IPS-15b (cell line): ENCODE measurements around the gene PKD1L1.

Experiments used
- H3K27me3 ChIP-seq: one replicate; pipeline ENCODE4 v1.6.1; 2013; ENCODE audit warnings: low read length; ENCODE audit not compliant: control insufficient read depth, insufficient read depth
- H3K36me3 ChIP-seq: one replicate; pipeline ENCODE4 v1.6.1; 2013; ENCODE audit warnings: low read length; ENCODE audit not compliant: control insufficient read depth, insufficient read depth
- H3K4me1 ChIP-seq: one replicate; pipeline ENCODE4 v1.6.1; 2013; ENCODE audit warnings: mild to moderate bottlenecking, low read length; ENCODE audit not compliant: control insufficient read depth, insufficient read depth
- H3K4me3 ChIP-seq: one replicate; pipeline ENCODE4 v1.5.1; 2013; ENCODE audit warnings: low read depth, low read length
- H3K9ac ChIP-seq: one replicate; pipeline ENCODE4 v1.6.1; 2013; ENCODE audit warnings: low read depth, mild to moderate bottlenecking, low read length
- H3K9me3 ChIP-seq: one replicate; pipeline ENCODE4 v1.6.1; 2013; ENCODE audit warnings: mild to moderate bottlenecking, low read length; ENCODE audit not compliant: control insufficient read depth, insufficient read depth

PKD1L1 gene

DNA sequence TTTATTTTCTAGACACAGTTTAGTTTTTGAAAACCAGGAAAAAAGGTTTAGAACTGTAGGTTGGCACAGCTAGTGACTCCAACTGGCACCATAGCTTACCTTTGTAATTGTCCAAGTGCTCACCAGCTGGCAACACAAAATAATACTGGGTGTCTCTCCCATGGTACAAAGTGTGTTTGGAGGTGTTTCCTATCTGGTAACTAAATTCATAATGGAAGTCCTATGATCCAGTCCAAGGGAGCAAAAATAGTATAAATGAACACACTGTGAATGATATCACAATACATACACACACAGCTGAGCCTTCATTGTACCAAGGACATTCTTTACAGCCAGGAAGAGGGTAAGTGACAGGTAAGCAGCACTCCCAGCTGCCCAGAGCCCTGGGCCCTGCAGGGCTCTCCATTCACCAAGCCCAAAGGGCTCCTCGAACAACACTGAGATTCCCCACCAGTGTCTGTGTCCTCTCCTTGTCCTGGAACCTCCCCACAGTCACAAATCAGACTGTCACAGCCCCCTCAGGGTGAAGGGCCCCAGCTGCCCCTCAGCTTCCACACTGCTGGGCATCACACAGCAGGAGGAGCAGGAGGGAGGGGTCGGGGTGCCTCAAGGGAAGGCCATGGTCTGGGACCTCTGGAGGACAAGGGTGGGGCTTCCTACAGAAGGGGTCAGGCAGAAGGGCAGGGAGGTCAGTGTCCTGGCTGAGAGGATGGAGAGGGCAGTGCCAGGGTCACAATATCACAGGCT is 72.1 kb downstream of the PKD1L1 start:
- Histone ChIP-seq H3K9ac (no peak overlapping the region), H3K36me3 (no peaks in the 10 kb centered on the region), H3K27me3 (no peaks in the 10 kb centered on the region), H3K4me1 (no peaks in the 10 kb centered on the region), H3K9me3 (no peaks in the 10 kb centered on the region), H3K4me3 (no peak overlapping the region)

DNA sequence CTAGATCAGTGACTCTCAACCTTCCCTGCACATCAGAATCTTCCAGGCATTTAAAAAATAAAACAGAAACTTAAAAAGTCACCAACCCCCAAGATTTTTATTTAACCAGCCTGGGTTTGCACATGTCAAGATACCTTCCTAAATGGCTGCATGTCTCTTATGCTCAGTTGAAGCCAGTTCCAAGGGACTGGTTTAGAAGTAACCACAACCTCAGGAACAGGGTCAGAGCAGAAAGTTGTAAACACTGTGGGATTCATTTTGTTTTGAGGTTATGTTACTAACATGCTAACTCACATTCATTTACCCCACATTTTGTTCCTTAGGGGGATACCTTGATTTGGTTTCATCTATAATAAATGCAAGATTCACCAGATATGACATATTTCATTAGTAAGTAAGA is 72.9 kb downstream of the PKD1L1 start:
- no peaks in the 10 kb centered on the region for H3K9me3 ChIP-seq
- H3K4me3 ChIP-seq, result no peak overlapping the region
- no peaks in the 10 kb centered on the region for H3K27me3 ChIP-seq
- no peak overlapping the region for H3K9ac ChIP-seq
- no peaks in the 10 kb centered on the region for H3K4me1 ChIP-seq
- no peaks in the 10 kb centered on the region for H3K36me3 ChIP-seq

DNA sequence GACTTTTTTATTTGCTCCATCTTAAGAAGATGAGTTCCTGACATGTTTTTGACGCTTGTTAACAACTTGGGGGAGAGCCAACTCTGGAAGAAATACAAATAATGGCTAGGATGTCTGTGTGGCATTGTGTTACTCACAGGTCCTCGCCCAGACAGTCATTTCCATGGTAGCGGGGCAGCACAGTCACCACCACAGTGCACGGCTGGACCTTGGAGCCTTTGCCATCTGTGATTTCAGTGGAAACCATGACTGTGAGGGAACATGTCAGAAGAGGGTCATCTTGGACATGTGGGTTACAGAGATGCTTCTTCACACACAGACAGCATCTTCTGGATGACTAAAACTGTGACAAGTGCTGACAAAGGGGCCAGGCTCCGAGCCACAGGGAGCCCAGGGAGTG is 74.5 kb downstream of the PKD1L1 start:
- H3K36me3 ChIP-seq, result no peaks in the 10 kb centered on the region

DNA sequence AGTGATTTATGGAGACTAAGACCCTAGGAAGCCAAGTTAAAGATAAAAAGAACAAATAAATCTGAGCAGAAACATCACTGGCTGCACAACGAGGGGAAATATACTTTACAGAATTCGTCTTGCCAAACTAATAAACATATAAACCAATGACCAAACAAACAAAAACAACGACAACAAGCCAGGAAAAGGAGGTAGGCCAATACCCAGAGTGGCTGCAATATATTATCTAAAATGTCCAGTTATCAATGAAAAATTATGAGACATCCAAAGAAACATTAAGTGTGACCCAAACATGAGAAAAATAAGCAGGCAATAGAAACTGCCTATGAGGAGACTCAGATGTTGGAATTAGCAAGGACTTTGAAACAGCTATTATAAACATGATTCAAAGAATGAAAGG is 81.0 kb downstream of the PKD1L1 start:
- no peak overlapping the region for H3K9ac ChIP-seq
- H3K36me3 ChIP-seq, result no peaks in the 10 kb centered on the region
- H3K9me3 ChIP-seq, result no peaks in the 10 kb centered on the region
- H3K27me3 ChIP-seq, result no peaks in the 10 kb centered on the region
- no peaks in the 10 kb centered on the region for H3K4me1 ChIP-seq
- no peak overlapping the region for H3K4me3 ChIP-seq

More for the DNA sequence above, 74.5 kb downstream of the PKD1L1 start:
- Histone ChIP-seq H3K9ac (no peak overlapping the region), H3K9me3 (no peaks in the 10 kb centered on the region), H3K4me3 (no peak overlapping the region), H3K27me3 (no peaks in the 10 kb centered on the region), H3K4me1 (no peaks in the 10 kb centered on the region)

DNA sequence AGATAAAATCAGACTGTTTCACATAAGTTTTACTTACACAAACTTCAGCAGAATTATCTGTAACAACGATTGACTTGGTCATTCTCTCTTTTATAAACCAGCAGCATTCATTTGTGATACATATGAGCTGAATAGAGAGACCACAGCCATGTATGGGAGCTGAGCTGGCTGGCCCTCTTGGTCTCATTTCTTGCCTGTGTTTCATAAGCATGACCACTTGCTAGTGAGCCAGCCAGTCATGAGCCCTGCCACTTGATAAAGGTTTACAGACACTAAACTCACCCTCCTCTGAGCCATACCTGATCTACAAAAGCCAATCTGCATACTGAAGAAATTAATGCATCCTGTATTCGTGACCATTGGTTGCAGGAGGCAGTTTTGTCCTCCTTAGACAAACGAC is 82.1 kb downstream of the PKD1L1 start:
- H3K4me3 ChIP-seq, result no peak overlapping the region
- no peak overlapping the region for H3K9ac ChIP-seq
- no peaks in the 10 kb centered on the region for H3K27me3 ChIP-seq
- no peaks in the 10 kb centered on the region for H3K36me3 ChIP-seq
- H3K9me3 ChIP-seq, result no peaks in the 10 kb centered on the region
- H3K4me1 ChIP-seq, result no peaks in the 10 kb centered on the region

DNA sequence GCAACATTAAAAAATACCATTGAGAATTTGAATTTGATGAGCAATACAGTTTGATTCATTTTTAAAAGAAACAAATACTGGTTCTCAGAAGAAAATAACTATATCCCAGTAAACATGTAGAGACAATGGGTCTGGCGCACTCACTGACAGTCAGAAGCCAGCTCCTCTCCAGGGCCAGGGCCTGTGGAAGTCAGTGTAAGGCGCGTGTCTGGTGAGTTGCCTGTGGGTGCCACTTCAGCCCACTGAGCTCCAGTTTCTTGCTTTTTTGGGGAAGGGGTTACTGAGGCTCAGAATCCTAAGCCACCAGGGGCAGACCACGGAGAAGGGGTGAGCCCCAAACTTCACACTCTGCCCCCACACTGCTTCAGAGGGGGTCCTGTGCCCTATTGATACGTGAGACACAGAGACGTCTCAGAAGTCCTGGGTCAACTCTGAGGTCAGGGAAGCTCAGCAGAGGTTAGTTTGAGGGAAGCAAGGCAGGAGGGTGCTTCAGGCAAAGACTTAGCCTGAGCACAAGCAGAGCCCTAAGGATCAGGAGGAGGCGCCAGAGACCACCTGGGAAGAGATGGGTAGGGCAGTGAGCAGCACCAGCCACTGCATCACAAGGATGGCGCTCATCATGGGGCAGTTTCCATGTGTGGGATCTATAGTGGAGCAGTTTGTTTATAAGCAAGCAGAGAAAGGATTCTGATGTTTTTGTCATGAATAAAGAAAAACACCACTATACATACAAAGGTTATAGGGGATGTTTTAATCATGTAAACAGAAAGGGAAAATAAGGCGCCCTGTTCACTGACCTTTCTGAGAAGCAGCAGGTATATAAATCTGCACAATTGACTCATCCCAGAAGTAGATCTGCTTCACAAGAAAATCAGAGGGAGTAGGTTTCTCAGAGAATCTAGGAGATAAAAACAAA is 95.7 kb downstream of the PKD1L1 start:
- Histone ChIP-seq H3K9ac (no peak overlapping the region), H3K36me3 (no peaks in the 10 kb centered on the region), H3K4me3 (no peak overlapping the region), H3K4me1 (peaks cover 2% of the 10 kb centered on the region), H3K27me3 (no peaks in the 10 kb centered on the region), H3K9me3 (no peaks in the 10 kb centered on the region)

DNA sequence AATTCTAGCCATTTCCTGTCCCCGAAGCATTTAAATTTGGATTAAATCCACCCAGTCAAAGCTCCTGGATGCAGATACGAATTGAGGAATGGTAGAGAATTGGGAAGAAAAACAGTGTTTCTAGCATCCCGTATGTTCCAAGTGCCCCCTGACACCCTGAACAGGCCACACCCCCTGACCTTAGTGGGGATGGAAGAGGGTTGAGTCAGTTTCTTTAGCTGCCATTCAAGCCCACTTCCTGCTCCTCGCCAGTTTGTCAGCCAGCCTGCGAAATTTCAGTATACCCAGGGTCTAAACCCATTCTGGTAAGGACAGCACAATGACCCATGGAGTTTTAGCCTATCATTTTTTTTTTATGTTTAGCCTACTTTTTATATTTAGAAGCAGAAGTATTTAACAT is 101.1 kb downstream of the PKD1L1 start:
- Histone ChIP-seq H3K27me3 (no peaks in the 10 kb centered on the region), H3K4me1 (no peaks in the 10 kb centered on the region), H3K4me3 (no peak overlapping the region), H3K9me3 (no peaks in the 10 kb centered on the region), H3K36me3 (no peaks in the 10 kb centered on the region), H3K9ac (no peak overlapping the region)

DNA sequence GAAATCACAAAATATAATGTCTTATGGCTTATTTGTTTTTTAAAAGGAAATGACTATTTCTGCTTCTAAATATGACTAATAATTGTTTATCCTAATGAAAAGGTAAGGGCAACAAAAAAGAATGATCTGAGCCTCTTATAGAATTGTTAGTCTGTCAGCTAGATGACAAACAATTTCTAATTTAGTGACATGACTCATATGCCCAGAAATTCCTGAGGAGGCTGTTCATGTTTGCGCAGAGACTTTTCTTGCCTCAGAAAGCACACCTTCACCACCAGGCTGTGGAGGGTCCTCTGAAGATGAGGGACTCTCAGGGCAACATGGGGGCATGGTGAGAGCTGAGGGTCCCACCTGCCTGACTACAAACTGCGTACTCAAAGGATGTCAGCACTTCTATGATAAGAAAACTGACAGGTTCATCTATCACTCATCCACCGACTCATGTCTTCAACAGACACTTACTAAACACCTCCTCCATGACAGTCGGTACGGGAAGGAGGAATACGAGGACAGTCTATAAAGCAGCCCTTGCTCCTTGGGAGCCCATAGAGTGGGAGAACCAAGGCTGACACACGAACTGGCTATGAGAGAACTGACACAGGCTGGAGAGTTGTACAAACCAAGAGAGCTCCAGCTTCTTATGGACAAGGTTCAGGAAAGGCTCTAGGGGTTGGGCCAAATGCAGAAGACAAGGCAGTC is 102.0 kb downstream of the PKD1L1 start:
- Histone ChIP-seq H3K36me3 (no peaks in the 10 kb centered on the region), H3K4me3 (no peak overlapping the region), H3K27me3 (no peaks in the 10 kb centered on the region), H3K9ac (no peak overlapping the region), H3K9me3 (no peaks in the 10 kb centered on the region), H3K4me1 (no peaks in the 10 kb centered on the region)

DNA sequence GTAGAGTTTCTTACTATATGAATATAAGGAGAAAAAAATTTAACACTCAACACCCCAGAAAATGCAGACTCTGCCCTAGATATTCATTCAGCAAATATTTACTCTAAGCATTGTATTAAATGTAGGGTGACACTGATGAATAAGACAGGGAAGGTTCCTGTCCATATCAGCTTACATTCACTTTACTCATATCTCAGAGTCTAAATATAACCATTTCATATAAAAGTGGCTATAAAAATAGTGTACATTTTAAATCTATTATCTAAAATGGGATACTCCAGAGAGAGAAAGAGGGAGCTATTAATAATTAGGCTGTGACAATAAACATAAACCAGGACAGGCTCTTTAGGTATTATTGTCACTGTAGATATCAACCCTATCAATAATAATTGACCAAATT is 104.0 kb downstream of the PKD1L1 start:
- Histone ChIP-seq H3K36me3 (no peaks in the 10 kb centered on the region), H3K9ac (no peak overlapping the region), H3K27me3 (no peaks in the 10 kb centered on the region), H3K9me3 (no peaks in the 10 kb centered on the region), H3K4me1 (no peaks in the 10 kb centered on the region), H3K4me3 (no peak overlapping the region)

DNA sequence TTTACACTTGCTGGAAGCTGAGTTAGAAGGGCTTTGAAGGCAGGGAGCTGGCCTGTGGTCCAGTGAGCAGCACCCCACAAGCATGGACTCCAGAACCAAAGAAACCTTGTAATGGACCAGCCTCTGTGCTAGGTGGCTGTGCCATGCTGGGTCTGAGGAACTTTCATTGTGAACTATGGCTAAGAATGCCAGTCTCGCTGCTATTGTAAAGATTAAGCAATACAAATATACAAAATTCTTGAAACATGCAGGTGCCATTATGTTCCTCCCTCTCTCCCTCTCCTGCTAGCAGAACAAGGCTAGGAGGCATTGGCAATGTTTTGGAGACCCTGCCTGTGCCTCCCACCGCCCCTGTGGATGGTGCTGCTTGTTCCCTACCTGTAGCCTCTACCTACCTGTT is 105.0 kb downstream of the PKD1L1 start:
- no peaks in the 10 kb centered on the region for H3K36me3 ChIP-seq
- H3K27me3 ChIP-seq, result no peaks in the 10 kb centered on the region
- no peaks in the 10 kb centered on the region for H3K4me1 ChIP-seq
- H3K9me3 ChIP-seq, result no peaks in the 10 kb centered on the region
- no peak overlapping the region for H3K4me3 ChIP-seq
- no peak overlapping the region for H3K9ac ChIP-seq

DNA sequence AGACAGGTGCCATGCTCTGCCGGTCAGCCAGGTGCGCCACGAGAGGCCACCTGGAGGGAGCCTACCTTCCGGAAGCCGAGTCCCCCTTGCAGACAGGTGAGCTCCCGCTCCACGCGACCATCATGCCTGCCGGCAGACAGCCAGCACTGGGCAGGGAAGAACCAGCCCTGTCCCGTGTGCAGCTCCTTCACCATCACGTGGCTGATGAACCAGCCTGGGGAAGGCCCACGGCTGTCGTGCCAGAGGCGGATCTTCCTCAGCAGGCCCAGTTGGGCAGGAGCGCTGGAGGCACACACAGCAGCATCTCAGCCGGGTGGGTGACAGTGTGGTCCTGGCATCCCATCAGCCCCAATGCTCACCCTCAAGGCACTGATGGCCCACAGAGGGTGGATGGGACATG is 108.9 kb downstream of the PKD1L1 start:
- H3K9ac ChIP-seq, result no peak overlapping the region
- no peaks in the 10 kb centered on the region for H3K9me3 ChIP-seq
- H3K27me3 ChIP-seq, result no peaks in the 10 kb centered on the region
- H3K4me3 ChIP-seq, result no peak overlapping the region
- H3K36me3 ChIP-seq, result no peaks in the 10 kb centered on the region
- no peaks in the 10 kb centered on the region for H3K4me1 ChIP-seq
